ENCODE measurements around the gene CCDC88B.

GRCh38 chr11:64321026-64321425 lies 19.0 kb upstream of the CCDC88B start:
- TF ChIP-seq ZNF331 (CRISPR knock-in tag; IDR thresholded peaks at IDR 0.05; ENCODE audit: low read depth), result no peak
- TF ChIP-seq CTCF (conservative IDR thresholded peaks at IDR 0.05; ENCODE audit: low read depth in 2 of 2), result no peak
- no peak for TF ChIP-seq EZH2 (IDR thresholded peaks at IDR 0.05; ENCODE audit: low read depth, unreplicated experiment)
- no peak for TF ChIP-seq ETS1 (IDR thresholded peaks at IDR 0.05)
- TF ChIP-seq REST (IDR thresholded peaks at IDR 0.05; ENCODE audit: unreplicated experiment), result no peak
- TF ChIP-seq EZH2phosphoT487 (IDR thresholded peaks at IDR 0.05; ENCODE audit: unreplicated experiment), result no peak
- no peak for TF ChIP-seq ZNF114 (CRISPR knock-in tag; IDR thresholded peaks at IDR 0.05)
- no peak for TF ChIP-seq POLR2AphosphoS5 (IDR thresholded peaks at IDR 0.05; ENCODE audit: low read depth)
